GM15510 (cell line): ENCODE results near the gene CHRM1.
A peak's percentile ranks its signal among the peaks of the same experiment; 100 is the strongest.

Source experiments
- POLR2A ChIP-seq: IDR thresholded peaks from 3 replicates; pipeline ENCODE4 v1.6.1; 2011; ENCODE audit warnings: borderline replicate concordance; ENCODE audit not compliant: insufficient read length; ENCODE audit errors: extremely low read depth

The CHRM1 gene

GRCh38 chr11:62892077-62892922 lies 28.9 kb downstream of the CHRM1 start:
- no peak for TF ChIP-seq POLR2A

- no peak for TF ChIP-seq POLR2A
Measured at GRCh38 chr11:62889484-62890437, 31.4 kb downstream of the CHRM1 start.

- TF ChIP-seq POLR2A: no peak
Measured at GRCh38 chr11:62889126-62889483, 32.1 kb downstream of the CHRM1 start.

GRCh38 chr11:62888406-62888805 lies 32.8 kb downstream of the CHRM1 start:
- no peak for TF ChIP-seq POLR2A

- no peak for TF ChIP-seq POLR2A
Measured at GRCh38 chr11:62885137-62885750, 35.9 kb downstream of the CHRM1 start.

GRCh38 chr11:62883673-62884072 lies 37.5 kb downstream of the CHRM1 start:
- TF ChIP-seq POLR2A: no peak

- TF ChIP-seq POLR2A: no peak
Measured at GRCh38 chr11:62882788-62883501, 38.2 kb downstream of the CHRM1 start.

GRCh38 chr11:62882431-62882749 lies 38.8 kb downstream of the CHRM1 start:
- TF ChIP-seq POLR2A: no peak

- peak; percentile 39 for TF ChIP-seq POLR2A
Measured at GRCh38 chr11:62881579-62882430, 39.4 kb downstream of the CHRM1 start.

GRCh38 chr11:62880803-62881578 lies 40.2 kb downstream of the CHRM1 start, which contains the start of gene SLC3A2:
SLC3A2 (plus strand) TSS chr11:62880896; CDS start chr11:62881024, 128 bp downstream.
- TF ChIP-seq POLR2A: peak; percentile 98

GRCh38 chr11:62880231-62880802 lies 40.8 kb downstream of the CHRM1 start:
- TF ChIP-seq POLR2A: no peak

- no peak for TF ChIP-seq POLR2A
Measured at GRCh38 chr11:62879235-62879978, 41.8 kb downstream of the CHRM1 start.
